ENCODE data around the gene CIAPIN1. TPM values are rescaled to one million over a fixed set of nuclear protein-coding genes. Genes with fewer than 3 reads are reported as not detected.

Gene CIAPIN1
- total RNA-seq, 1 donor from 2014 or later: 28.1 TPM

- DNase-seq (ENCODE audit: low spot score): no peak
- intact Hi-C loops (cut with DNase I): no loop called here
- no peak for ATAC-seq
Measured at GRCh38 chr16:57477531-57478202, 30.5 kb upstream of the CIAPIN1 start.

- ATAC-seq (no peak), DNase-seq (ENCODE audit: low spot score) (peak; percentile 33)
- intact Hi-C loops (cut with DNase I): no loop called here
Measured at GRCh38 chr16:57476546-57477410, 29.6 kb upstream of the CIAPIN1 start.

- DNase-seq (ENCODE audit: low spot score) (no peak), ATAC-seq (no peak)
- intact Hi-C loops (cut with DNase I): no loop called here
Measured at GRCh38 chr16:57475711-57476339, 28.6 kb upstream of the CIAPIN1 start.

GRCh38 chr16:57474671-57475661, 27.8 kb upstream of the CIAPIN1 start:
- ATAC-seq (no peak), DNase-seq (ENCODE audit: low spot score) (no peak)
- intact Hi-C loops (cut with DNase I): no loop called here

GRCh38 chr16:57473906-57474305, 26.7 kb upstream of the CIAPIN1 start:
- DNase-seq (ENCODE audit: low spot score) (no peak), ATAC-seq (no peak)
- intact Hi-C loops (cut with DNase I): no loop called here

- ATAC-seq: no peak
- no peak for DNase-seq (ENCODE audit: low spot score)
- intact Hi-C loops (cut with DNase I): no loop called here
Measured at GRCh38 chr16:57473176-57473840, 26.1 kb upstream of the CIAPIN1 start.

GRCh38 chr16:57472665-57473060, 25.5 kb upstream of the CIAPIN1 start:
- DNase-seq (ENCODE audit: low spot score): no peak
- ATAC-seq: no peak
- intact Hi-C loops (cut with DNase I): no loop called here

GRCh38 chr16:57471852-57472664, 24.9 kb upstream of the CIAPIN1 start:
- DNase-seq (ENCODE audit: low spot score) (no peak), ATAC-seq (peak; percentile 49)
- intact Hi-C loops (cut with DNase I): no loop called here

GRCh38 chr16:57471209-57471608, 24.0 kb upstream of the CIAPIN1 start:
- no peak for ATAC-seq
- DNase-seq (ENCODE audit: low spot score): no peak
- intact Hi-C loops (cut with DNase I): no loop called here

- ATAC-seq (peak; percentile 61), DNase-seq (ENCODE audit: low spot score) (peak; percentile 79)
- intact Hi-C loops (cut with DNase I): no loop called here
Measured at GRCh38 chr16:57470711-57471110, 23.5 kb upstream of the CIAPIN1 start.

- intact Hi-C loops (cut with DNase I): loop anchor here (5.0 kb wide), 1 partner anchor 47 kb away; no protein-coding TSS in a partner anchor
- no peak for ATAC-seq
- DNase-seq (ENCODE audit: low spot score): no peak
Measured at GRCh38 chr16:57469917-57470470, 22.8 kb upstream of the CIAPIN1 start.

- intact Hi-C loops (cut with DNase I): loop anchor here (5.0 kb wide), 1 partner anchor 48 kb away; no protein-coding TSS in a partner anchor
- ATAC-seq (no peak), DNase-seq (ENCODE audit: low spot score) (no peak)
Measured at GRCh38 chr16:57469046-57469445, 21.9 kb upstream of the CIAPIN1 start.

- intact Hi-C loops (cut with DNase I): loop anchor here (5.0 kb wide), 1 partner anchor 49 kb away; no protein-coding TSS in a partner anchor
- no peak for ATAC-seq
Measured at GRCh38 chr16:57468346-57468745, 21.2 kb upstream of the CIAPIN1 start.

GRCh38 chr16:57464523-57464922, 17.3 kb upstream of the CIAPIN1 start:
- ATAC-seq (no peak), DNase-seq (ENCODE audit: low spot score) (no peak)
- intact Hi-C loops (cut with DNase I): no loop called here

More at GRCh38 chr16:57468346-57468745, 21.2 kb upstream of the CIAPIN1 start:
- no peak for DNase-seq (ENCODE audit: low spot score)

GRCh38 chr16:57462978-57463362, 15.8 kb upstream of the CIAPIN1 start:
- ATAC-seq (peak; percentile 50), DNase-seq (ENCODE audit: low spot score) (no peak)
- intact Hi-C loops (cut with DNase I): no loop called here

- peak; percentile 92 for DNase-seq (ENCODE audit: low spot score)
- peak; percentile 95 for ATAC-seq
- intact Hi-C loops (cut with DNase I): no loop called here
Measured at GRCh38 chr16:57462209-57462977, 15.2 kb upstream of the CIAPIN1 start, which contains the start of gene POLR2C. Gene POLR2C, plus strand, starts transcription at chr16:57462679. Its CDS starts 46 bp downstream, at chr16:57462725.
